ENCODE data around the gene ARFRP1.

The ARFRP1 gene

GRCh38 chr20:63702036-63702665 lies 5.6 kb downstream of the ARFRP1 start:
- DNase-seq (ENCODE audit: low read depth in 1 of 2, low spot score in 1 of 2), result no peak

GRCh38 chr20:63701329-63702035 lies 6.3 kb downstream of the ARFRP1 start:
- DNase-seq (ENCODE audit: low read depth in 1 of 2, low spot score in 1 of 2), result no peak

GRCh38 chr20:63701051-63701328 lies 6.8 kb downstream of the ARFRP1 start:
- no peak for DNase-seq (ENCODE audit: low read depth in 1 of 2, low spot score in 1 of 2)

GRCh38 chr20:63700199-63701050 lies 7.4 kb downstream of the ARFRP1 start:
- DNase-seq (ENCODE audit: low read depth in 1 of 2, low spot score in 1 of 2), result no peak

GRCh38 chr20:63699466-63700198 lies 8.1 kb downstream of the ARFRP1 start:
- no peak for DNase-seq (ENCODE audit: low read depth in 1 of 2, low spot score in 1 of 2)

- peak in 1 of 2 donors; percentile 44 for DNase-seq (ENCODE audit: low read depth in 1 of 2, low spot score in 1 of 2)
Measured at GRCh38 chr20:63698739-63699465, 8.9 kb downstream of the ARFRP1 start.

- no peak for DNase-seq (ENCODE audit: low read depth in 1 of 2, low spot score in 1 of 2)
Measured at GRCh38 chr20:63697868-63698545, 9.8 kb downstream of the ARFRP1 start.

- DNase-seq (ENCODE audit: low read depth in 1 of 2, low spot score in 1 of 2), result no peak
Measured at GRCh38 chr20:63697357-63697867, 10.4 kb downstream of the ARFRP1 start.

GRCh38 chr20:63696628-63697356 lies 11.0 kb downstream of the ARFRP1 start, which contains the start of gene TNFRSF6B:
TSS of gene TNFRSF6B (plus strand) at chr20:63696652. CDS start at chr20:63696768, 116 bp downstream.
- DNase-seq (ENCODE audit: low read depth in 1 of 2, low spot score in 1 of 2), result no peak

- DNase-seq (ENCODE audit: low read depth in 1 of 2, low spot score in 1 of 2), result no peak
Measured at GRCh38 chr20:63696306-63696627, 11.5 kb downstream of the ARFRP1 start.

- no peak for DNase-seq (ENCODE audit: low read depth in 1 of 2, low spot score in 1 of 2)
Measured at GRCh38 chr20:63695424-63696305, 12.1 kb downstream of the ARFRP1 start.

- no peak for DNase-seq (ENCODE audit: low read depth in 1 of 2, low spot score in 1 of 2)
Measured at GRCh38 chr20:63694584-63695423, 13.0 kb downstream of the ARFRP1 start.

- no peak for DNase-seq (ENCODE audit: low read depth in 1 of 2, low spot score in 1 of 2)
Measured at GRCh38 chr20:63693733-63694583, 13.8 kb downstream of the ARFRP1 start.

GRCh38 chr20:63693083-63693732 lies 14.6 kb downstream of the ARFRP1 start:
- DNase-seq (ENCODE audit: low read depth in 1 of 2, low spot score in 1 of 2), result no peak

- no peak for DNase-seq (ENCODE audit: low read depth in 1 of 2, low spot score in 1 of 2)
Measured at GRCh38 chr20:63692436-63693082, 15.2 kb downstream of the ARFRP1 start.

Measured in stimulated activated CD4-positive, alpha-beta T cell treated with anti-CD3 and anti-CD28 coated beads, Interleukin-15, amount 100 ng/mL, for 1 hour (primary cell).